Kidney epithelial cell (primary cell): ENCODE results near the gene CERS4. TPM values are rescaled to one million over a fixed set of nuclear protein-coding genes. Genes with fewer than 3 reads are reported as not detected.

Experiments used
- DNase-seq: peaks from one replicate; pipeline ENCODE4 v3.0.0-alpha.2; 2010; ENCODE audit warnings: low read depth
- H3K27me3 ChIP-seq: 2 replicates; pipeline ENCODE4 v1.6.0; 2011; ENCODE audit warnings: low read length; ENCODE audit not compliant: control insufficient read depth, insufficient read depth
- H3K36me3 ChIP-seq: 2 replicates; pipeline ENCODE4 v1.5.1; 2011; ENCODE audit warnings: low read length; ENCODE audit not compliant: control insufficient read depth, insufficient read depth
- H3K4me3 ChIP-seq: 2 replicates; pipeline ENCODE4 v1.5.1; 2011; ENCODE audit warnings: low read depth, mild to moderate bottlenecking, control low read depth, low read length
- total RNA-seq: library from RNA; depleted of rRNA; stranded (reverse); fragments of >200 nt; gene quantifications from 2 replicates; pipeline ENCODE4 v1.2.3, GENCODE V29; 2015
- TF ChIP-seq, protein P1 (sequence below): IDR thresholded peaks from 2 replicates; pipeline ENCODE4 v1.5.1; 2011; ENCODE audit warnings: mild to moderate bottlenecking, moderate library complexity, low read length, control low read depth, inconsistent platforms; ENCODE audit not compliant: insufficient read depth, poor library complexity, severe bottlenecking

Gene CERS4
- total RNA-seq, 1 donor from 2014 or later = 49.8 TPM

DNA sequence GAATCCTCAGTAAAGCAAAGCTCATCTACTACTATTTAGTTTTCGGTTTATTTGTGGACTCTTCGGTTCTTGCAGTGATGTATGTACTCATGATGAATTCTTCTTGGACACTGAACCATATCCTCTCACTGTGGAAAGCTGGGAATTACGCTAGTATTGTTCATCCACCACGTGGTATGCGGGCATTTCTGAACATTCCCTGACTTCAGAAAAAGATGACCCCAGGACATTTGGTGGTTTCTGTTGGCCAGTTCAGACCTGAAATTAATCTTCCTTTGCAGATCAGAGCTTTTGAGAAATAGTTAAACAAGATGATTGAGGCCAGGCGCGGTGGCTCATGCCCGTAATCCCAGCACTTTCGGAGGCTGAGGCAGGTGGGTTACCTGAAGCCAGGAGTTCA lies 34.5 kb upstream of the CERS4 start:
- no peaks in the 10 kb centered on the region for H3K36me3 ChIP-seq
- peak; percentile 85 for DNase-seq
- TF ChIP-seq, protein P1, sequence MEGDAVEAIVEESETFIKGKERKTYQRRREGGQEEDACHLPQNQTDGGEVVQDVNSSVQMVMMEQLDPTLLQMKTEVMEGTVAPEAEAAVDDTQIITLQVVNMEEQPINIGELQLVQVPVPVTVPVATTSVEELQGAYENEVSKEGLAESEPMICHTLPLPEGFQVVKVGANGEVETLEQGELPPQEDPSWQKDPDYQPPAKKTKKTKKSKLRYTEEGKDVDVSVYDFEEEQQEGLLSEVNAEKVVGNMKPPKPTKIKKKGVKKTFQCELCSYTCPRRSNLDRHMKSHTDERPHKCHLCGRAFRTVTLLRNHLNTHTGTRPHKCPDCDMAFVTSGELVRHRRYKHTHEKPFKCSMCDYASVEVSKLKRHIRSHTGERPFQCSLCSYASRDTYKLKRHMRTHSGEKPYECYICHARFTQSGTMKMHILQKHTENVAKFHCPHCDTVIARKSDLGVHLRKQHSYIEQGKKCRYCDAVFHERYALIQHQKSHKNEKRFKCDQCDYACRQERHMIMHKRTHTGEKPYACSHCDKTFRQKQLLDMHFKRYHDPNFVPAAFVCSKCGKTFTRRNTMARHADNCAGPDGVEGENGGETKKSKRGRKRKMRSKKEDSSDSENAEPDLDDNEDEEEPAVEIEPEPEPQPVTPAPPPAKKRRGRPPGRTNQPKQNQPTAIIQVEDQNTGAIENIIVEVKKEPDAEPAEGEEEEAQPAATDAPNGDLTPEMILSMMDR = no peak

DNA sequence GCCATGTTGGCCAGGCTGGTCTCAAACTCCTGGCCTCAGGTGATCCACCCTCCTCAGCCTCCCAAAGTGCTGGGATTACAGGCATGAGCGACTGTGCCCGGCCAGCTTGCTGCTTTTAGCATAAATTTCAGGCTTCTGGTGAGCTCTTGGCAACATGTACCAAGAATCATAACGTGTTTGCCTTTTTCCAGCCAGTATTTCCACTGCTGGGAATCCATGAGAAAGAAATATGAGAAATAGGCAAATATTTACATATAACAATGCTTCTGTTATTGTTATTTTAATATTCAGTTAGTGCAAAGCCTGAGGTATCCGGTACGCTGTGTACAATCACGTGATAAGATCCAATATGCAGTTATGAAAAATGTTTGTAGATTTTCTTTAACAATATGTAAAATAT lies 29.2 kb upstream of the CERS4 start:
- H3K4me3 ChIP-seq = no peak overlapping the region
- TF ChIP-seq, protein P1 = no peak
- DNase-seq = no peak
- H3K36me3 ChIP-seq = no peaks in the 10 kb centered on the region
- H3K27me3 ChIP-seq = no peaks in the 10 kb centered on the region

More for the DNA sequence above, 34.5 kb upstream of the CERS4 start:
- Histone ChIP-seq H3K4me3 (no peak overlapping the region), H3K27me3 (no peaks in the 10 kb centered on the region)

DNA sequence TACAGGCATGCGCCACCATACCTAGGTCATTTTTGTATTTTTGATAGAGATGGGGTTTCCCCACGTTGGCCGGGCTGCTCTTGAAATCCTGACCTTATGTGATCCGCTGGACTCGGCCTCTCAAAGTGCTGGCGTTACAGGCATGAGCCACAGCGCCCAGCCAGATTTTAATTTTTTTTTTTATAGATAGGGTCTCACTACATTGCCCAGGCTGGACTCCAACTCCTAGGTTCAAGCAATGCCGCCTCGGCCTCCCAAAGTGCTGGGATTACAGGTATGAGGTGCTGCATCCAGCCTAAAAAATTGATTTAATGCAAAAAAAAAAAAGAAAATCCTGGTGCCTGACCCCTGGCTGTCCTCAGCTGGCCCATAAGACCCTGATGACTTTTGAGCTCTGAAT lies 24.9 kb upstream of the CERS4 start:
- Histone ChIP-seq H3K36me3 (no peaks in the 10 kb centered on the region), H3K27me3 (no peaks in the 10 kb centered on the region), H3K4me3 (no peak overlapping the region)
- no peak for DNase-seq
- TF ChIP-seq, protein P1 = no peak

DNA sequence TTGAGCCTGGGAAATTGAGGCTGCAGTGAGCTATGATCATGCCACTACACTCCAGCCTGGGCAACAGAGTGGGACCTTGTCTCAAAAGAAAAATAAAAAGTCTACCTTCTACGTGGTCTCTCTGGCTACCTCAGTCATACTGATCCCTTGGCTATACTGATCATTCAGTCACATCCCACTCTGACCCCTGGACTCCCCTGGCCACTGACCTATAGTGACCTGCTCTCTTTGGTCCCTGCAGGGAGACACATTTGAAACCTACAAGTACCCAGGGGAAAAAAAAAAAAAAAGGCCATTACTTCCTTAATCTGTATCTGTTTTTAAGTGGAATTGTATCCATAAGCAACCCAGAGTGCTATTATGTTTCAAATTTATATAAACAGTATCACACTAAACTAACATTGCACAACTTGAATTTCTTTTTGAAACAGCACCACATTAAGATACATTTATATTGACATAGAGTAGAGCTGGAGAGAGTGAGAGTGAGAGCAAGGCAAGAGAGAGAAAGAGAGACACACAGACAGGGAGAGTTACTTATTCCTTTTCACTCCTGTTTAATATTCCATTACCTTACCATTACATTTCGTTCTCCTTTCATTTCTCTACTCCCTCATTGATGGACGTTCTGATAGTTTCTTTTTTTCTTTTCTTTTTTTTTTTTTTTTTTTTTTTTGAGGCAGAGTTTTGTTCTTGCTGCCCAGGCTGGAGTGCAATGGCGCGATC lies 23.7 kb upstream of the CERS4 start:
- Histone ChIP-seq H3K27me3 (no peaks in the 10 kb centered on the region), H3K36me3 (no peaks in the 10 kb centered on the region), H3K4me3 (no peak overlapping the region)
- TF ChIP-seq, protein P1 = no peak
- no peak for DNase-seq

DNA sequence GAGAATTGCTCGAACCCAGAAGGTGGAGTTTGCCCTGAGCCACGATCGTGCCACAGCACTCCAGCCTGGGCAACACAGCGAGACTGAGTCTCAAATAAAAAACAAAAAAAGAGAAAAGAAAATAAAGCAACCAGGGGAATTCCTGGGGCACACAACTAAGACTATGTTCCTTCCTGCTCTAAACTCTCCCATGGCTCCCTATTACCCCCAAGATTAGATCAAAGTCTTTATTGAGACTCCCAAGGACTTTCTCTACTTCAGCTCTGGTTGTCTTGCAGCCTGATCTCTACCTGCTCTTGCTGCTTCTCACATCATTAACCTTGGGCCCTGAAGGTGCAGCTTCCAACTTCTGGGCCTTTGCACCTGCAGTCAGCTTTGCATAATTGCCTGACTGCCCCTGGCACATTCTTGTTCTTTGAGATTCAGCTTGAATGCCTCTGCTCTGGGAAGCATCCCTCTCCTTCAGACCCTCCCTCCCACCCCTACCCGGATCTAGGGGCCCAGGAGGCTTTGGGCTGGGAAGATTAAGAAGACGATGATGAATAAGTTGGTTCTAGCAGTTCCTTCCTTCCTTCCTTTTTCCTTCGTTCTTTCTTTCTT lies 16.8 kb upstream of the CERS4 start:
- no peak overlapping the region for H3K4me3 ChIP-seq
- TF ChIP-seq, protein P1 = no peak
- DNase-seq = no peak

More for the DNA sequence above, 16.8 kb upstream of the CERS4 start:
- Histone ChIP-seq H3K36me3 (no peaks in the 10 kb centered on the region), H3K27me3 (no peaks in the 10 kb centered on the region)
